Breast epithelium (tissue), 4 donors: ENCODE results near the gene ADARB2. TPM values are rescaled to one million over a fixed set of nuclear protein-coding genes. Genes with fewer than 3 reads are reported as not detected.

Source experiments
- DNase-seq, 2 donors: peaks; one replicate each; pipeline ENCODE4 v3.0.0-alpha.2; 2019; ENCODE audit warnings: low spot score in 2 of 2
- H3K27ac ChIP-seq, 2 donors: fragments of 200-600 bp; sonication (generic) in 1 of 2; one replicate each; pipeline ENCODE4 v1.5.1; 2016 to 2019; ENCODE audit warnings: mild to moderate bottlenecking in 1 of 2
- H3K27me3 ChIP-seq, 2 donors: fragments of 200-600 bp; sonication (generic) in 1 of 2; one replicate each; pipeline versions ENCODE4 v1.5.1 to v1.6.0; 2017 to 2019; ENCODE audit warnings: control low read depth in 1 of 2, mild to moderate bottlenecking in 1 of 2
- H3K36me3 ChIP-seq: fragments of 200-600 bp; one replicate; pipeline ENCODE4 v1.5.1; 2019
- H3K4me1 ChIP-seq, 2 donors: fragments of 200-600 bp; sonication (generic); one replicate each; pipeline ENCODE4 v1.5.1; 2016 to 2019; ENCODE audit warnings: control low read depth in 1 of 2
- H3K4me3 ChIP-seq, 3 donors: fragments of 200-600 bp; sonication (generic); 1 replicate in 2 of 3; 2 replicates in 1 of 3; pipeline ENCODE4 v1.5.1; 2016 to 2019; ENCODE audit warnings: mild to moderate bottlenecking in 3 of 3, moderate library complexity in 2 of 3
- H3K9me3 ChIP-seq, 2 donors: fragments of 200-600 bp; sonication (generic) in 1 of 2; one replicate each; pipeline ENCODE4 v1.5.1; 2016 to 2019; ENCODE audit warnings: control low read depth in 1 of 2
- CTCF ChIP-seq, 3 donors: fragments of 450-650 bp; IDR thresholded peaks; one replicate each; pipeline ENCODE4 v1.5.1; 2016 to 2017; ENCODE audit warnings: antibody characterized with exemption in 3 of 3, mild to moderate bottlenecking in 3 of 3, moderate library complexity in 3 of 3
- POLR2A ChIP-seq: fragments of 450-650 bp; IDR thresholded peaks from one replicate; pipeline ENCODE4 v1.6.1; 2016; ENCODE audit warnings: antibody characterized with exemption, mild to moderate bottlenecking, moderate library complexity
- POLR2AphosphoS5 ChIP-seq, 3 donors: sonication (generic); formaldehyde crosslinking; IDR thresholded peaks; one replicate each; pipeline ENCODE4 v1.6.1; 2017; ENCODE audit warnings: antibody characterized with exemption in 3 of 3
- intact Hi-C: fragments of 100-400 bp; cut with DNase I; formaldehyde crosslinking; loops from one replicate; pipeline ENCODE4 v1.15.1; 2023; ENCODE audit warnings: low total_unique reads
- total RNA-seq, 3 donors: library from RNA; depleted of rRNA; stranded (reverse); fragments of >200 nt; gene quantifications; one replicate each; pipeline ENCODE4 v1.1.0, GENCODE V29; 2016

Gene ADARB2
- total RNA-seq, 3 donors from 2014 or later, result 0.32 to 3.9 (median 2.0) TPM

GRCh38 chr10:1685699-1686490 is 51.4 kb downstream of the ADARB2 start:
- Histone ChIP-seq H3K4me1 (no peaks in the 10 kb centered on the region), H3K4me3 (no peak overlapping the region), H3K9me3 (peaks cover 0 to 5% of the 10 kb centered on the region in 2 donors), H3K27ac (no peak overlapping the region), H3K36me3 (no peaks in the 10 kb centered on the region), H3K27me3 (peaks cover 0 to 12% of the 10 kb centered on the region in 2 donors)
- DNase-seq, result no peak
- intact Hi-C loops, result no loop called here
- TF ChIP-seq CTCF (IDR thresholded peaks at IDR 0.05) (no peak), POLR2AphosphoS5 (IDR thresholded peaks at IDR 0.05) (no peak), POLR2A (no peak)

GRCh38 chr10:1684991-1685390 is 52.3 kb downstream of the ADARB2 start:
- Histone ChIP-seq H3K27me3 (peaks cover 0 to 15% of the 10 kb centered on the region in 2 donors), H3K4me1 (no peaks in the 10 kb centered on the region), H3K4me3 (no peak overlapping the region), H3K9me3 (peaks cover 0 to 5% of the 10 kb centered on the region in 2 donors), H3K27ac (no peak overlapping the region), H3K36me3 (no peaks in the 10 kb centered on the region)
- DNase-seq, result no peak
- intact Hi-C loops, result no loop called here
- TF ChIP-seq POLR2AphosphoS5 (IDR thresholded peaks at IDR 0.05) (no peak), CTCF (IDR thresholded peaks at IDR 0.05) (no peak), POLR2A (no peak)

GRCh38 chr10:1683649-1684048 is 53.7 kb downstream of the ADARB2 start:
- TF ChIP-seq CTCF (IDR thresholded peaks at IDR 0.05), result no peak
- no peak for TF ChIP-seq POLR2AphosphoS5 (IDR thresholded peaks at IDR 0.05)
- no peak for TF ChIP-seq POLR2A
- H3K4me1 ChIP-seq, result no peaks in the 10 kb centered on the region
- H3K4me3 ChIP-seq, result no peak overlapping the region
- H3K9me3 ChIP-seq, result peaks cover 0 to 5% of the 10 kb centered on the region in 2 donors
- H3K27me3 ChIP-seq, result peaks cover 0 to 15% of the 10 kb centered on the region in 2 donors
- H3K36me3 ChIP-seq, result no peaks in the 10 kb centered on the region
- intact Hi-C loops, result no loop called here
- DNase-seq, result no peak
- no peak overlapping the region for H3K27ac ChIP-seq

- no peak for DNase-seq
- H3K36me3 ChIP-seq, result no peaks in the 10 kb centered on the region
- TF ChIP-seq POLR2AphosphoS5 (IDR thresholded peaks at IDR 0.05) (no peak), POLR2A (no peak), CTCF (IDR thresholded peaks at IDR 0.05) (no peak)
- H3K9me3 ChIP-seq, result peaks cover 0 to 2% of the 10 kb centered on the region in 2 donors
- no peaks in the 10 kb centered on the region for H3K4me1 ChIP-seq
- intact Hi-C loops, result no loop called here
- H3K27me3 ChIP-seq, result peaks cover 0 to 10% of the 10 kb centered on the region in 2 donors
- no peak overlapping the region for H3K4me3 ChIP-seq
- H3K27ac ChIP-seq, result no peak overlapping the region
Measured at GRCh38 chr10:1679821-1680650, 57.3 kb downstream of the ADARB2 start.

- Histone ChIP-seq H3K4me3 (no peak overlapping the region), H3K9me3 (no peaks in the 10 kb centered on the region), H3K36me3 (no peaks in the 10 kb centered on the region), H3K27ac (no peak overlapping the region), H3K27me3 (peaks cover 0 to 9% of the 10 kb centered on the region in 2 donors), H3K4me1 (no peaks in the 10 kb centered on the region)
- no peak for TF ChIP-seq CTCF (IDR thresholded peaks at IDR 0.05)
- no peak for TF ChIP-seq POLR2AphosphoS5 (IDR thresholded peaks at IDR 0.05)
- no peak for TF ChIP-seq POLR2A
- DNase-seq, result no peak
- intact Hi-C loops, result no loop called here
Measured at GRCh38 chr10:1678084-1678483, 59.2 kb downstream of the ADARB2 start.
